ENCODE results near the gene FAM236D.
"Not testable (repeated sequence)": the region's sequence is repeated elsewhere in the genome, so short reads cannot be mapped to it uniquely, and the experiment has no call there.

The FAM236D gene

GRCh38 chrX:72808110-72808509, at the start of gene FAM236D:
Gene FAM236D, minus strand, starts transcription at chrX:72808210. Its CDS starts 100 bp downstream, at chrX:72808110.
- DNase-seq, result not testable (repeated sequence)

GRCh38 chrX:72837532-72837931, 29.5 kb upstream of the FAM236D start:
- not testable (repeated sequence) for DNase-seq

GRCh38 chrX:72830701-72831100, 22.7 kb upstream of the FAM236D start:
- not testable (repeated sequence) for DNase-seq

GRCh38 chrX:72790390-72790789, 17.6 kb downstream of the FAM236D start:
- DNase-seq, result not testable (repeated sequence)

GRCh38 chrX:72788142-72788541, 19.9 kb downstream of the FAM236D start:
- not testable (repeated sequence) for DNase-seq

GRCh38 chrX:72783964-72784363, 24.0 kb downstream of the FAM236D start:
- DNase-seq, result not testable (repeated sequence)

GRCh38 chrX:72783365-72783936, 24.6 kb downstream of the FAM236D start:
- DNase-seq, result not testable (repeated sequence)

- DNase-seq, result not testable (repeated sequence)
Observed at GRCh38 chrX:72782560-72782959, 25.4 kb downstream of the FAM236D start, which contains the start of gene FAM236B. Gene FAM236B, minus strand, starts transcription at chrX:72782660. Its CDS starts 100 bp downstream, at chrX:72782560.

GRCh38 chrX:72778146-72778545, 29.9 kb downstream of the FAM236D start:
- not testable (repeated sequence) for DNase-seq

- not testable (repeated sequence) for DNase-seq
Observed at GRCh38 chrX:72777467-72777790, 30.6 kb downstream of the FAM236D start.

- DNase-seq, result not testable (repeated sequence)
Observed at GRCh38 chrX:72776653-72777466, 31.1 kb downstream of the FAM236D start, which contains the start of gene DMRTC1B. Gene DMRTC1B, plus strand, starts transcription at chrX:72776890. Its CDS starts 68,246 bp downstream, at chrX:72845136.

- not testable (repeated sequence) for DNase-seq
Observed at GRCh38 chrX:72760454-72760853, 47.6 kb downstream of the FAM236D start.

All from amniotic stem cell (primary cell).